ENCODE data around the gene RAPSN.
A peak's percentile ranks its signal among the peaks of the same experiment; 100 is the strongest.

The RAPSN gene

GRCh38 chr11:47414685-47415070, 34.3 kb downstream of the RAPSN start:
- Histone ChIP-seq H3K4me1 (ENCODE audit: control insufficient read depth in 1 of 2, insufficient read depth in 2 of 2, low read length in 2 of 2) (peaks cover 6 to 11% of the 10 kb centered on the region in 2 experiments), H3K4ac (ENCODE audit: low read depth, low read length) (no peak overlapping the region), H3K79me1 (ENCODE audit: low read length) (no peaks in the 10 kb centered on the region), H3K27ac (ENCODE audit: low read depth, low read length) (no peak overlapping the region), H2BK120ac (ENCODE audit: insufficient read depth, low read length, poor library complexity) (no peak overlapping the region), H3K27me3 (ENCODE audit: insufficient read depth, low read length) (no peaks in the 10 kb centered on the region), H4K8ac (ENCODE audit: low read depth, low read length) (no peak overlapping the region), H3K23ac (ENCODE audit: low read length) (no peak overlapping the region), H3K18ac (ENCODE audit: low read length) (no peak overlapping the region), H2BK12ac (ENCODE audit: low read length) (no peak overlapping the region), H3K79me2 (ENCODE audit: control insufficient read depth, insufficient read depth, low read length, poor library complexity) (peaks cover 1% of the 10 kb centered on the region), H2BK5ac (ENCODE audit: low read depth, low read length, poor library complexity) (no peak overlapping the region), H3K4me2 (ENCODE audit: low read length) (no peak overlapping the region), H4K91ac (ENCODE audit: low read depth, low read length) (no peak overlapping the region), H2AFZ (ENCODE audit: insufficient read depth, low read length, poor library complexity) (no peak overlapping the region), H3K14ac (ENCODE audit: low read length) (no peak overlapping the region), H3K4me3 (ENCODE audit: low read depth, low read length) (no peak overlapping the region), H3K9me3 (ENCODE audit: insufficient read depth, low read depth, low read length) (no peaks in the 10 kb centered on the region), H4K12ac (ENCODE audit: low read depth, low read length) (no peak overlapping the region), H3K36me3 (ENCODE audit: control insufficient read depth in 1 of 2, insufficient read depth in 2 of 2, low read length in 2 of 2) (peaks cover 66 to 75% of the 10 kb centered on the region in 2 experiments), H3K9ac (ENCODE audit: low read length) (no peak overlapping the region), H2AK5ac (ENCODE audit: low read length) (no peak overlapping the region)
- WGBS (ENCODE audit: extremely low coverage, insufficient coverage, insufficient read length): no CpG with 5 or more reads among the region's 19 CpGs
- no peak for DNase-seq

GRCh38 chr11:47413908-47414684, 34.8 kb downstream of the RAPSN start:
- WGBS (ENCODE audit: extremely low coverage, insufficient coverage, insufficient read length): no CpG with 5 or more reads among the region's 16 CpGs
- H3K27me3 ChIP-seq (ENCODE audit: insufficient read depth, low read length): no peaks in the 10 kb centered on the region
- H2AK5ac ChIP-seq (ENCODE audit: low read length): no peak overlapping the region
- no peak overlapping the region for H3K27ac ChIP-seq (ENCODE audit: low read depth, low read length)
- no peak overlapping the region for H3K9ac ChIP-seq (ENCODE audit: low read length)
- H4K8ac ChIP-seq (ENCODE audit: low read depth, low read length): no peak overlapping the region
- no peak overlapping the region for H2AFZ ChIP-seq (ENCODE audit: insufficient read depth, low read length, poor library complexity)
- DNase-seq: no peak
- H3K4me1 ChIP-seq (ENCODE audit: control insufficient read depth in 1 of 2, insufficient read depth in 2 of 2, low read length in 2 of 2): peaks cover 12 to 17% of the 10 kb centered on the region in 2 experiments
- no peak overlapping the region for H2BK120ac ChIP-seq (ENCODE audit: insufficient read depth, low read length, poor library complexity)
- H4K91ac ChIP-seq (ENCODE audit: low read depth, low read length): no peak overlapping the region
- H3K14ac ChIP-seq (ENCODE audit: low read length): no peak overlapping the region
- no peak overlapping the region for H3K23ac ChIP-seq (ENCODE audit: low read length)
- H2BK5ac ChIP-seq (ENCODE audit: low read depth, low read length, poor library complexity): no peak overlapping the region
- H3K79me2 ChIP-seq (ENCODE audit: control insufficient read depth, insufficient read depth, low read length, poor library complexity): peaks cover 1% of the 10 kb centered on the region
- H3K9me3 ChIP-seq (ENCODE audit: insufficient read depth, low read depth, low read length): no peaks in the 10 kb centered on the region
- H3K36me3 ChIP-seq (ENCODE audit: control insufficient read depth in 1 of 2, insufficient read depth in 2 of 2, low read length in 2 of 2): peaks cover 63 to 71% of the 10 kb centered on the region in 2 experiments
- no peak overlapping the region for H3K4ac ChIP-seq (ENCODE audit: low read depth, low read length)
- H2BK12ac ChIP-seq (ENCODE audit: low read length): no peak overlapping the region
- H3K4me2 ChIP-seq (ENCODE audit: low read length): no peak overlapping the region
- H4K12ac ChIP-seq (ENCODE audit: low read depth, low read length): no peak overlapping the region
- no peaks in the 10 kb centered on the region for H3K79me1 ChIP-seq (ENCODE audit: low read length)
- no peak overlapping the region for H3K4me3 ChIP-seq (ENCODE audit: low read depth, low read length)
- H3K18ac ChIP-seq (ENCODE audit: low read length): no peak overlapping the region

DNA sequence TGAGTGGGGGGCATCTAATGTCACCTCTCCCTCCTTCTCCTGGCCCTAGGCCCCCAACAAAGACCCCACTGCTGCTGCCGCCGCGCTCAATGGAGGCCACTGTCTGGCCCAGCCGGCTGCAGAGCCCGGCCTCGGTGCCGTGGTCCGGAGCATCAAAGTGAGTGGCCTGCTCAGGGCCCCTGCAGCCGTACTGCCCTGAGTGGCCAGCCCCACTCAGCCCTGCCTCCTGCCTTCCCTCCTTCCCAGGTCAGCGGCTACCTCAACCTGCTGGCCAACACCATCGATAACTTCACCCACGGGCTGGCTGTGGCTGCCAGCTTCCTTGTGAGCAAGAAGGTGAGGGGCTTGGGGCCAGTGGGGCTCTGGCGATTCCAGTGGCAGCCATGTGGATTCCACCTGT, 35.6 kb downstream of the RAPSN start:
- H3K23ac ChIP-seq (ENCODE audit: low read length): no peak overlapping the region
- no peak overlapping the region for H2AFZ ChIP-seq (ENCODE audit: insufficient read depth, low read length, poor library complexity)
- no peak overlapping the region for H2BK12ac ChIP-seq (ENCODE audit: low read length)
- H3K4me1 ChIP-seq (ENCODE audit: control insufficient read depth in 1 of 2, insufficient read depth in 2 of 2, low read length in 2 of 2): peaks cover 13 to 21% of the 10 kb centered on the region in 2 experiments
- H2BK5ac ChIP-seq (ENCODE audit: low read depth, low read length, poor library complexity): no peak overlapping the region
- no peaks in the 10 kb centered on the region for H3K27me3 ChIP-seq (ENCODE audit: insufficient read depth, low read length)
- no peak overlapping the region for H2BK120ac ChIP-seq (ENCODE audit: insufficient read depth, low read length, poor library complexity)
- H2AK5ac ChIP-seq (ENCODE audit: low read length): no peak overlapping the region
- no peak overlapping the region for H3K27ac ChIP-seq (ENCODE audit: low read depth, low read length)
- H3K79me2 ChIP-seq (ENCODE audit: control insufficient read depth, insufficient read depth, low read length, poor library complexity): peaks cover 6% of the 10 kb centered on the region
- H3K36me3 ChIP-seq (ENCODE audit: control insufficient read depth in 1 of 2, insufficient read depth in 2 of 2, low read length in 2 of 2): peaks cover 55 to 64% of the 10 kb centered on the region in 2 experiments
- no CpG with 5 or more reads among the region's 13 CpGs for WGBS (ENCODE audit: extremely low coverage, insufficient coverage, insufficient read length)
- H3K18ac ChIP-seq (ENCODE audit: low read length): no peak overlapping the region
- H3K14ac ChIP-seq (ENCODE audit: low read length): no peak overlapping the region
- DNase-seq: no peak
- H3K4me3 ChIP-seq (ENCODE audit: low read depth, low read length): no peak overlapping the region
- peaks cover 6% of the 10 kb centered on the region for H3K79me1 ChIP-seq (ENCODE audit: low read length)
- no peak overlapping the region for H4K91ac ChIP-seq (ENCODE audit: low read depth, low read length)
- H3K4ac ChIP-seq (ENCODE audit: low read depth, low read length): no peak overlapping the region
- no peak overlapping the region for H4K8ac ChIP-seq (ENCODE audit: low read depth, low read length)
- no peak overlapping the region for H3K4me2 ChIP-seq (ENCODE audit: low read length)
- no peaks in the 10 kb centered on the region for H3K9me3 ChIP-seq (ENCODE audit: insufficient read depth, low read depth, low read length)
- H3K9ac ChIP-seq (ENCODE audit: low read length): no peak overlapping the region
- no peak overlapping the region for H4K12ac ChIP-seq (ENCODE audit: low read depth, low read length)

DNA sequence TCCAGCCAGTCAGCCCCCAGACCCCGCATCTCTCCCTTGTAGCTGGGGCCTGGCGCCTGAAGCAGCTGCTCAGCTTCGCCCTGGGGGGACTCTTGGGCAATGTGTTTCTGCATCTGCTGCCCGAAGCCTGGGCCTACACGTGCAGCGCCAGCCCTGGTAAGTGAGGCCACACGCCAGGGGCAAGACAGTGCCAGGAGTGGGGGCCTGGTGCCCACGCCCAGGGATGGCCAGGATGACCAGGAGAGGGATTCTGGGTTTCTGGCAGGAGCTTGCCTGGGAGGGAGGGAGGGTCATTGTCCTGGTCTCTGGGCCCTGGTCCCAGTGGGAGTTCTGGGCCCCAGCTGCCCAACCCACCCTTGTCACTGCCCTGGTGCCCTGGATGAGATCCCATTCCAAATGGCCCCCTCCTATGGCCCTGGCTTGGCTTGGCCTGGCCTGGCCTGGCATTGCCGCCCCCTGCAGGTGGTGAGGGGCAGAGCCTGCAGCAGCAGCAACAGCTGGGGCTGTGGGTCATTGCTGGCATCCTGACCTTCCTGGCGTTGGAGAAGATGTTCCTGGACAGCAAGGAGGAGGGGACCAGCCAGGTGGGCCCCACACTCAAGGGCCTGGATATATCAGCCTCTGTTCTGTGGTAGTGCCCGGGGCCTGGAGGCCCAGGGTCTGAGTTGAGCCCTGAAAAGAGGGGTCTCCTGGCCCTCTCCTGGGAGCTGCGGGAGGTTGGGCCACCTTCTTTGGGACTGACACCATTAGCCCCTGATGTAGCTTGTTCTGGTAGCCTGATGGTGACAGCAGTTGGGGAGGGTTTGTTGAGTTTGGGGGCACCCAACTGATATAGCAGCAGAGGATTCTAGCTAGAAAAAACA, 36.8 kb downstream of the RAPSN start:
- H3K9me3 ChIP-seq (ENCODE audit: insufficient read depth, low read depth, low read length): no peaks in the 10 kb centered on the region
- H3K4ac ChIP-seq (ENCODE audit: low read depth, low read length): no peak overlapping the region
- no CpG with 5 or more reads among the region's 12 CpGs for WGBS (ENCODE audit: extremely low coverage, insufficient coverage, insufficient read length)
- no peak overlapping the region for H2BK5ac ChIP-seq (ENCODE audit: low read depth, low read length, poor library complexity)
- H2BK120ac ChIP-seq (ENCODE audit: insufficient read depth, low read length, poor library complexity): no peak overlapping the region
- peak; percentile 42 to 66 for DNase-seq
- H2AK5ac ChIP-seq (ENCODE audit: low read length): no peak overlapping the region
- H3K36me3 ChIP-seq (ENCODE audit: control insufficient read depth in 1 of 2, insufficient read depth in 2 of 2, low read length in 2 of 2): peaks cover 45 to 54% of the 10 kb centered on the region in 2 experiments
- no peak overlapping the region for H3K27ac ChIP-seq (ENCODE audit: low read depth, low read length)
- no peak overlapping the region for H2AFZ ChIP-seq (ENCODE audit: insufficient read depth, low read length, poor library complexity)
- no peak overlapping the region for H4K91ac ChIP-seq (ENCODE audit: low read depth, low read length)
- peaks cover 18 to 27% of the 10 kb centered on the region in 2 experiments for H3K4me1 ChIP-seq (ENCODE audit: control insufficient read depth in 1 of 2, insufficient read depth in 2 of 2, low read length in 2 of 2)
- H3K14ac ChIP-seq (ENCODE audit: low read length): no peak overlapping the region
- no peak overlapping the region for H3K23ac ChIP-seq (ENCODE audit: low read length)
- H3K79me1 ChIP-seq (ENCODE audit: low read length): peaks cover 12% of the 10 kb centered on the region
- H2BK12ac ChIP-seq (ENCODE audit: low read length): no peak overlapping the region
- H4K8ac ChIP-seq (ENCODE audit: low read depth, low read length): no peak overlapping the region
- H4K12ac ChIP-seq (ENCODE audit: low read depth, low read length): no peak overlapping the region
- H3K27me3 ChIP-seq (ENCODE audit: insufficient read depth, low read length): no peaks in the 10 kb centered on the region
- H3K4me2 ChIP-seq (ENCODE audit: low read length): no peak overlapping the region
- H3K4me3 ChIP-seq (ENCODE audit: low read depth, low read length): no peak overlapping the region
- peak overlapping the region; percentile 20 for H3K18ac ChIP-seq (ENCODE audit: low read length)
- H3K9ac ChIP-seq (ENCODE audit: low read length): no peak overlapping the region
- peaks cover 8% of the 10 kb centered on the region for H3K79me2 ChIP-seq (ENCODE audit: control insufficient read depth, insufficient read depth, low read length, poor library complexity)

All from trophoblast cell (in vitro differentiated cells and primary cell).